NOMO-1 (cell line): ENCODE results near the gene NKAIN1.

ENCODE experiments used
- DNase-seq, 2 experiments: peaks; one replicate each; lab custom pipeline; 2025; ENCODE audit not compliant: unreplicated experiment in 2 of 2; lab: John Stamatoyannopoulos, UW

The NKAIN1 gene

GRCh38 chr1:31234123-31234708 lies 5.5 kb downstream of the NKAIN1 start:
- DNase-seq = no peak

GRCh38 chr1:31232689-31233088 lies 7.0 kb downstream of the NKAIN1 start:
- no peak for DNase-seq

GRCh38 chr1:31231802-31232201 lies 7.9 kb downstream of the NKAIN1 start:
- no peak for DNase-seq

DNA sequence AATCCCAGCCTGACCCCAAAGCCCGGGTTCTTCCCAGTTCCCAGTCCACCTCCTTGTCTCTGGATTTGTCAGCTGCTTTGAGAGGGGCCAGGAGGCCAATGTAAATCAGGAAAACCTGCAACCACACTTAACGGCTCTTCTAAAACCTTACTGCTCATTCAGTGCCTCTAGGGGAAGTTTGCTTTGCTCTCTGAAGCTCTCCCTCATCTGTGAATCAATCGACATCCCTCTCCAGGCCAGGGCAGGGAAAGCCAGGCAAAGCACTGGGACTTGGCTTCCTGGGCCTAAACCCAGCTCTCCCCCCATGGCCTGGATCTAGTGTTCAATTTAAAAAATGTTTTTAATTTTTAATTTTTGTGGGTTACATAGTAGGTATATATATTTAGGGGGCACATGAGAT lies 9.3 kb downstream of the NKAIN1 start:
- DNase-seq = no peak

DNA sequence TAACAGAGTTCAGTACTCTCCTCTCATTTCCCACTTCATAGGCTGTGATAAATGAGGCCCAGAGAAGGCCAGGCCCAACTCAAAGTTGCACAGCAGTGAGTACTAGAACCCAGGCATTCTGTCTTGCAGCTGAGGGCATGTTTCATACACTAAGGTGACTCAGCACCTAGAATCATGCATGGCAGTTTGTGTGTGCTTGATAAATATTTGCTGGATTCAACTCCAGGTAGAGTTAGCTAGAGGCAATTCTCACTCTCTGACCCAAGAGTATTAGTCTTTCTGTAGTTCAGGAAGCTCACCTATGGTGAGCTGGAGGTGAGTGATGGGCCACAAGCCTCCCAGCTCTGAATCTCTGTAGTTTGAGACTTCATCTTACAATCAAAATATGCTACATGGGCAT lies 10.7 kb downstream of the NKAIN1 start:
- DNase-seq = no peak

- no peak for DNase-seq
These were observed 11.7 kb downstream of the NKAIN1 start for GRCh38 chr1:31227891-31228568.

DNA sequence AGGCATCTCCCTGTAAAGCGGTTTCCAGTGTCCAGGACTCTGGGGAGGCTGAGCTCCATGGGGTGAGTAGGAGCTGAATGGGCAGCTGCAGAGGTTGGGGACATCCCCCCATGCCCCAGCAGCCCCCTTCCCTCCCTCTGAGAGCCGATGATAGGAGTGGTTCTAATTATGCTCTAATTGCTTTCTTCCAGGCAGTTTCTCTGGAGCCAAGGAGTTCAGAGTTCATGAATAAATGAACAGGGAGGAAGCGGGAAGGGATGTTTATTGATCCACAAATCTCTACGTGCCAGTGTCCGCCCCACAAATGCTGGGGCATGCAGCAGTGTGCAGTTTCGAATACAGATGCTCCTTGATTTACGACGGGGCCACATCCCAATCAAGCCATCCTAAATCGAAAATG lies 15.6 kb downstream of the NKAIN1 start:
- DNase-seq = no peak

- DNase-seq = no peak
These were observed 17.5 kb downstream of the NKAIN1 start for GRCh38 chr1:31222176-31222575.

GRCh38 chr1:31221072-31221471 lies 18.6 kb downstream of the NKAIN1 start:
- no peak for DNase-seq

DNA sequence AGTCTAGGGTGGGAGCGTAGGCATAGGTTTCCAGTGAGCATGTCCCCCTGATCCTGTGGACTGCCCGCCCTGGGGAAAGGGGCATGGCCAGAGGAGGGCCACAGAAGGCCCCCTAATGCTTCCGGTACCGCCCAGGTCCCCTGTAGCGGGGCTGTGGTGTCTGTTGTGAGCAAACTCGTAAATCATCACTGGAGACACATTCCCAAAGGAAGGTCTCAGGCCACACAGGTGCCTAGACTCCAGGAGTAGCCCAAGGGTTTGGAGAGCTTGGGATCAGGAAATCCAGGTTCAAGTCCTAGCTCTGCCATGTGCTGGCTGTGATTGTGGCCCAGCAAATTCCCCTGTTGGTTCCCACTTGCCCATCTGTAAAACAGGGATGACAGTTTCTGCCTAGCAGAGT lies 20.2 kb downstream of the NKAIN1 start:
- DNase-seq = no peak

DNA sequence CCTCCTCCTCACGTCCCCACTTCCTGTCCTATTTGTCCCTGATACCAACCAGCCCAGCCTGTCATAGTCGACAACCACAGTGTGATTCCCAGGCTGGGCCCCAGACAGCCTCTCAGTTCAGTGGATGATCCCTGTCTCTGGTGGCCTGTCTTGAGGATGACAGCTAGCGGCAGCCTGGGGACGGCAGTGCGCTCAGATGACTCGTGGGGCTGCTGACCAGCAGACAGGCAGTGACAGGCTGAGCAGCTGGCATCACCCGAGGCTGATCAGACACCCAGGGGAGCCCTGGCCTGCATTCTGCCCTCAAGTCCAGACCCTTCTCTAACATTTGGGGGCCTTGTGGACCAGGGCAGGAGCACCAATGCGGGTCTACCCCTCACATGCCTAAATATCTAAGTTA lies 21.0 kb downstream of the NKAIN1 start:
- DNase-seq = no peak

DNA sequence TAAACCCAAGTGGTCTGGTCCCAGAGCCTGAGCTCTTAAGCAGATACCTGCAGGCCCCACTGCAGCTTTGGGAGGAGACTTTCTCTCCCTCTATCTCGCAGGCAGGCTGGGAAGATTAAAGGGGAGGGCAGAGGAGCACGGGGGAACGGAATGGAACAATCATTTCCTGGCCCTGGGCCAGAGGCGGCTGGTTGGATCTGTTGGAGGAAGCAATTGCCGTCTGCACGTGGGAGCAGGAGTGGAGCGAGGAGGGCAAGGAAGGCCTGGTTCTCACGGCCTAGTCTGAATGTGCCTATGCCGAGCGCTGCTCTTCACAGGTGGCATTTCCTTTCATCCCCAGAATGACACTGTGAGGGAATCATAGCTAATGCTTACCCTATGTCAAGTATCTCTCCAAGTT lies 23.7 kb downstream of the NKAIN1 start:
- no peak for DNase-seq

- no peak for DNase-seq
These were observed 24.6 kb downstream of the NKAIN1 start for GRCh38 chr1:31215065-31215570.

- DNase-seq = no peak
These were observed 25.2 kb downstream of the NKAIN1 start for GRCh38 chr1:31214316-31215064.

- peak; percentile 14 to 25 for DNase-seq
These were observed 31.2 kb downstream of the NKAIN1 start for GRCh38 chr1:31208361-31208945.

GRCh38 chr1:31207569-31207968 lies 32.1 kb downstream of the NKAIN1 start:
- no peak for DNase-seq

GRCh38 chr1:31207046-31207445 lies 32.6 kb downstream of the NKAIN1 start:
- no peak for DNase-seq

GRCh38 chr1:31203215-31203614 lies 36.5 kb downstream of the NKAIN1 start:
- DNase-seq = no peak

DNA sequence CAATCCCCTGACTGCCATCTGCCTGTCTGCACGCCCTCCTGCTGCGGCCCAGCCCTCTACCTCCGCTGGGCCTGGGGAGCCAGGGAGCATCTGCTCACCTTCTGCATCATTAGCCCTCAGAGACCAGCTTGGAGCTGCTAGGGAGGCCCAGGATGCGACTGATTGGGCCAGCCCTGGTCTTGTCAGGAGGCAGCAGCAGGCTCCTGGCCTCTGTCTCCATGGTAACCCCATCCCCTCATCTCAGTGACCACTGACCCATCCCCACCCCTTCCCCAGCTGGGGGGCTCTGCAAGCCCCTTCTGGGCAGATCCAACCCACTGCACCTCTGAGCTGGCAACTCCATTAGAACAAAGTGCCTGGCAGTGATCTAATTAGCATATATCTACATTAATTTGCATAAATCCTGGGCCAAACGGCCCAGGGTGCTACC lies 37.7 kb downstream of the NKAIN1 start:
- no peak for DNase-seq

DNA sequence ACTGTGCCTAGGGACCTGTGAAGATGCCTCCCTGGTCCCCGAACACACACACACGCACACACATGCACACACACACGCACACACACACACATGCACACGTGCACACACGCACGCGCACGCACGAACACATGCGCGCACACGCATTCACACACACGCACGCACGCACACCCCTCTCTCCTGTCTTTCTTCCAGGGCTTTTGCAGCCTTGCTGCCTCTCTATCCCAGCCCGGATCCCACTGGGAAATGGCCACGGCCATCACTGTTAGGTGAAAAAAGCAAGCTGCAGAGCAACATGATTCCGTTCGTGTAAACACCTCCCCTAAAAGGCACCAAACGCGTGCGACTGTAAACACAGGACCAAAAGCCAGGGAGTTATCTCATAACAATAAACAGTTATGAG lies 39.7 kb downstream of the NKAIN1 start:
- no peak for DNase-seq

GRCh38 chr1:31199236-31199790 lies 40.4 kb downstream of the NKAIN1 start:
- no peak for DNase-seq
